ENCODE measurements around the gene EXD1.

- TF ChIP-seq POLR2A (IDR thresholded peaks at IDR 0.05; ENCODE audit: low read length) (no peak), SMC3 (IDR thresholded peaks at IDR 0.05) (no peak), NR3C1 (IDR thresholded peaks at IDR 0.05) (no peak), NPAS2 (CRISPR knock-in tag; IDR thresholded peaks at IDR 0.05; ENCODE audit: borderline replicate concordance) (no peak)
- TF ChIP-seq, protein P1, sequence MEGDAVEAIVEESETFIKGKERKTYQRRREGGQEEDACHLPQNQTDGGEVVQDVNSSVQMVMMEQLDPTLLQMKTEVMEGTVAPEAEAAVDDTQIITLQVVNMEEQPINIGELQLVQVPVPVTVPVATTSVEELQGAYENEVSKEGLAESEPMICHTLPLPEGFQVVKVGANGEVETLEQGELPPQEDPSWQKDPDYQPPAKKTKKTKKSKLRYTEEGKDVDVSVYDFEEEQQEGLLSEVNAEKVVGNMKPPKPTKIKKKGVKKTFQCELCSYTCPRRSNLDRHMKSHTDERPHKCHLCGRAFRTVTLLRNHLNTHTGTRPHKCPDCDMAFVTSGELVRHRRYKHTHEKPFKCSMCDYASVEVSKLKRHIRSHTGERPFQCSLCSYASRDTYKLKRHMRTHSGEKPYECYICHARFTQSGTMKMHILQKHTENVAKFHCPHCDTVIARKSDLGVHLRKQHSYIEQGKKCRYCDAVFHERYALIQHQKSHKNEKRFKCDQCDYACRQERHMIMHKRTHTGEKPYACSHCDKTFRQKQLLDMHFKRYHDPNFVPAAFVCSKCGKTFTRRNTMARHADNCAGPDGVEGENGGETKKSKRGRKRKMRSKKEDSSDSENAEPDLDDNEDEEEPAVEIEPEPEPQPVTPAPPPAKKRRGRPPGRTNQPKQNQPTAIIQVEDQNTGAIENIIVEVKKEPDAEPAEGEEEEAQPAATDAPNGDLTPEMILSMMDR (IDR thresholded peaks at IDR 0.05) = no peak
Measured at GRCh38 chr15:41235929-41236328, 5.4 kb upstream of the EXD1 start.

Measured in A549 (cell line).